HG03378 (cell line): ENCODE measurements around the gene CAPN13.

Experiments
- ATAC-seq: cut with Tn5 transposase; IDR thresholded peaks from one replicate; pipeline ENCODE4 v1.9.1; 2021; ENCODE audit warnings: mild to moderate bottlenecking, moderate library complexity; ENCODE audit not compliant: unreplicated experiment

Gene CAPN13

DNA sequence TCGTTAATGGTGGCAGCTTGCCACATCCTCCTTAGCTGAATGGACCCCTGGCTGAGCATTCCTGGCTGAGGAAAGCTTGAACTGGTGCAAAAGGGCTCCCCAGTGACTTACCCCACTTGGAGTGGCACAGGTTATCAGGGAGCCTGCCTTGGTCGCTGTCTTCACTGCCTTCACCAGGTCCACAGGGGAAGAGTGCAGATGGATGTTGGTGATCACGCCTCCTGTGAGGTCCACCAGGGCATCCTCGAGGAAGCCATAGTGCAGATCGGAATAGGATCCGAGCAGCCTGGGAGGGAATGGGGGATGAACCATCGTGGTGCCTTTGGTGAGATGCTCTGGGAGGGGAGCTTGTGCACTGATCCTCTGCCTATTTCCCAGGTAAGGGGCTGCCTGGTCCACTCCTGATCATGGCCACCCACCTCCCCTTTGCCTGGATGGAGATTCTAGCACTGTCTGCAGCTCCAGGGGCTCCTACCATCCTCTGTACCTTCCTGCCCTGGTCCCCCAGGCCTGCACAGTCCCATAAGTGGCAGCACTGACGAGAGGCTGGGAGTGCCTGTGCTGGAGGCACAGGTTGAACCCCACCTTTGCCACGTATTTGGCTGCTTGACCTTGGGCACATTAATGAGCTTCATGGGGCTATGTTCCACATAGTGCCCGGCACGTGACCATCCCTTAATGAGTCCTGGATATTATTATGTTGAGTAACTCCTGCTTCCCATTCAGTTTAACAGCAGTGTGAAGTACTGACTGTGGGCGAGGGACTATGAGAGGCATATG, 43.0 kb downstream of the CAPN13 start:
- ATAC-seq = no peak

DNA sequence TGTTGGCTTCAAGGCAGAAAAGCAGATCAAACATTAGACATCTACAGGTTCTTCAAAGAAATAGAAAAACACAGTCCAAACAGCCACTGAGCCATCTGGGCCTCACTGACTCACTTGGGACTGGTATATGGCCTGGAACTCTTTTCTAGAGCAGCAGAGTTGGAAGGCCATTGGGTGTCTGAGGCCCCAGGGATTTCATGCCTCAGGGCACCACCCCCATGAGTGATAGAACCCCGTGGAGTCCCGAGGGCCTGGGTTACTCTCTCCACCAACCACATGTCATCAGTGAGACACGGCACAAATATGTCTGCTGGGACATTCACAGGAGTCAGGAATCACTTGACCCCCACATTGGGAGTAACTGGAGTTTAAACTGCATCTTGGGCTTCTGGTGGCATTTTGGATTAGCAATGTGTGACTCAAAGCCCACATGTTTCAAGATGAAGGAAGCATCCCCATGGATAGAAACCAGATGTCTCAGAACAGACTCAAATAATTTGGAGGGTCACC, 44.0 kb downstream of the CAPN13 start:
- no peak for ATAC-seq

DNA sequence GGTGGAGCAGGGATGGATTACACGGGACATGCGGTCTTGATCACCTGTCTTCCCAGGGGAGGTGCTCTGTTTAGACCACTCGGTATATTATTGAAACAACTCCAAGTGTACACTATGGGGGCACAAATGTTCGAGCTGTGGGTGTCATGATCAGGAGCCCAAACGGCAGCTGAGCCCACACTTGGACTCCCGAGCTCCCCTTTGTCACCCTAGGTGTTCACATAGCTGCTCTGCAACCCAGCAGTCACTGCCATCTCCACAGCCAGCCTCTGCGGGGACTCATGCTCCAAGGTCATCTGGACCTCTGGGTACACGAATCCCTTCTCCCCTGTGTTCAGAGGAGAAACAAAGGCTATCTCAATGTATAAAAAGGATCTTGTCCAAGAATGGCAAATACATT, 46.0 kb downstream of the CAPN13 start:
- no peak for ATAC-seq

GRCh38 chr2:30759481-30759880, 47.8 kb downstream of the CAPN13 start:
- no peak for ATAC-seq

DNA sequence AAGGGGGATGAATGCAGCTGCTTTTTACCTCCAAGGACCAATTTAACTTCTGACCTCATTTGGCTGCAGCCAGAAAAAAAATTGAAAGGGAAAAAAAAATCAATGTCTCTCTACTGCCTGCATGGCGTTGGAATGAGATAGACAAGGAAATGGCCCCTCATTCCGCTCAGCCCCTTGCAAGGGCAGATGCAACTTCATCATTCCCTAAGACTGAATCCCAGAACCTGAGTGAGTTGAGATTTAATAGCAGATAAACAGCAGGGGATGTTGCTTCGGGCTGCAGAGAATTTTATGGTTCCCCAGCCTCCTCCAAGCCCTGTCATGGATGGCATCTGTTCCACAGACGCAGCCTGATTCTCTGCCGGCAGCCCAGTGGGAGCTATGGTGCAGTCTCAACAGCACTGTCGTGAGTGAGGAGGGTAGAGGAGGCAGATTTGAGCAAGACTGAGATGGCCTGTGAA, 49.0 kb downstream of the CAPN13 start:
- ATAC-seq = no peak

DNA sequence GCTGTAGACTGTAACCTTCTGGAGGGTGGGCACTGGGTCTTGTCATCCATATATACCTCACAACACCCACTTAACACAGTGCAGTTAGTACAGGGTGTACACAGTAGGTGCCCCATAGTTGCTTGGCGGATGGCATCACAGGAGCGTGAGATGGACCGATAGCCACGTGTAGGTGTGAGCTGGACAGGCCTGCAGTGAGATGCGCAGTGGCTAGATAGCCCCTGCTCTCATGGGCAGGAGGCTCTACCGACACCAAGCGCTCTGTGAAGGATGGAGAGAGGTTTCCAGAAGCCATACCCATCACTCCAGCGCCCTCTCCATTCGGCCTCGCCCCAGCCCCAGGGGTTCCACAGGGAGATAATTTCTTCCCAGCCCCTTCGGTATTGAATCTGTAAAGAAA, 49.5 kb downstream of the CAPN13 start:
- no peak for ATAC-seq

DNA sequence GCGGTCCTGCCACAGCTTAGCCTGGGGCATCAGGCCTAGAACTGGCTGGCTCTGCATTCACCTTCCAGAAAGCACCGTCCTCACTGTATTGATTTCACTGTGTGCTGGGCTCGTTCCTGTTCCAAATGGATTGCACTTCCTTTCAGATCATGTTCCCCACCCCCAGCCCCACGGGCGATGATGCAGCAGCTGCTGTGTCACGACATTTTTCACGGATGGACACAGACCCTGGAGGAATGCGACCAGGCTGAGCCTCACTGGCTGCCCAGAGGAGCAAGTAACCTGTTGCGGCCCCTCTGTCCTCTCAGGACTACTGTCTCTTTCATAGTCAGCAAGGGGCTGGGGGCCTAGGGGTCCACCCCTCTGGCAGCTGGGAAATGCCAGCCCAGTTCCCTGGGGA, 50.3 kb downstream of the CAPN13 start:
- no peak for ATAC-seq

- no peak for ATAC-seq
Observed at GRCh38 chr2:30756051-30756719, 51.1 kb downstream of the CAPN13 start.

DNA sequence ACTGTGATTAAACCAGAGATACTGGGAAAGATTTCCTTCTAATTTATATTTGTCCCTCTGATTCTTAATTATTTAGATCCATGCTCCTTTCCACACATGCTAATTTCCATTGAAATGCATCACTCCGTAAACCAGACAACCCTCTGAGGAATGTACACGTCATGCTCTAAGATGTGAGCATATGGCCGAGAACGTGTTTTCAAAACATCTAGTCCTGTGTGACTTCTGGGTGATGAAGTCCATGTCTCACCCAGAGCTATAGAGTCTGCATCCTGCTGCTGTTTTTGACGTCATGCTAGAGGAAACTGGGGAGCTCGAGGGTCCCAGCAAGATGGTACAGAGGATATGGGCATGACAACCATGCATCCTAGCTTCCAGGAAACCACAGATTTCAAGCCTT, 53.6 kb downstream of the CAPN13 start:
- no peak for ATAC-seq

DNA sequence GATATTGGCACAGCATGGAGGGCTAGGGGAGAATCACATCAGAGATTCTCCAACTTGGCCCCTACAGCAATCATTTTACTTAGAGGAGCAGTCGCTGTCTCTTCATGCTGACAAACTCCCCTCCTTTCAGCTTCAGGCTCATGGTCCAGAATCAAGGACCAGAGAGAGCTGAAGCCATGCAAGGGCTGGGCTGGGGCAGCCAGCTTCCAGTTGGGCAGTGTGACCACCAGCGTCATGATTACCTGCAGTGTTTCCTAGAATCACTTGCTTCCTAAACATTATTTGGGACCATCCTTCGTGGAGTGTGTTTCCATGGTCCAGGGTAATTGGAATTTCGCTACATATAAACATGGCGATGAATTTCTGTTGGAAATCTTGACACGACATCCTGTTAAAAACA, 54.4 kb downstream of the CAPN13 start:
- ATAC-seq = no peak

GRCh38 chr2:30747206-30747605, 60.0 kb downstream of the CAPN13 start:
- ATAC-seq = no peak

- no peak for ATAC-seq
Observed at GRCh38 chr2:30744823-30745222, 62.4 kb downstream of the CAPN13 start.

DNA sequence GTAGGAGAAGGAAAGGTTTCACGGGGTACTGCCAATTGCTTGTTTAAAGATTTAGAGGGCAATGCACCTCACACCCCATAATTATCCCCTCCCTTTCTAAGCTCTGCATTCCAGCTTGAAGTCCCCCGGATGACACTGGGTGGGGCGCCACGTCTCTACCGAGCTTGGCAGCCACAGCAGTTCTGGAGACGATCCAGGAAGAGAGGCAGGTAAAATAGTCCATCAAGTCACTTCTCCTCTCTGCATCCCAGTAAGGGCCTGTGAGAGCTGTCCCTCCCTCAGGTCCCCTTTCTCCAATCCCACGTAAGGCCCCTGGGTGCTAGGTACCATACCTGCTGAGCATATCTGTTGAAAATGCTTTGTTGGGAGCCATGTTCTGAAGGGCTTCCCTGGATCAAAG, 65.7 kb downstream of the CAPN13 start:
- ATAC-seq = no peak

- no peak for ATAC-seq
Observed at GRCh38 chr2:30738141-30738911, 68.9 kb downstream of the CAPN13 start.

DNA sequence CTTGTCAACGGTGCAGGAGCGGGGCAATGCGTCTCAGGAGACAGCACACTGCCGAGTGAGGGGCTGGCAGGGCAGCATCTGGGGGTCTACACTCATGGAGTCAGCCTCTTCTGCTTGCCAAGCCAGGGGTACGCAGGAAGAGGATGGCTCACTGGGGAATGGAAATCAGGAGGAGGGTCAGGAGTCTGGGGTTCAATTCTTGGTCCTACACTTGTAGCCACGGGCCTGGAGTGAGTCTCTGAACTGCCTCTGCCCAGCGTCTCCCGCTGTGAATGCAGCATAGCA, 70.0 kb downstream of the CAPN13 start:
- no peak for ATAC-seq

DNA sequence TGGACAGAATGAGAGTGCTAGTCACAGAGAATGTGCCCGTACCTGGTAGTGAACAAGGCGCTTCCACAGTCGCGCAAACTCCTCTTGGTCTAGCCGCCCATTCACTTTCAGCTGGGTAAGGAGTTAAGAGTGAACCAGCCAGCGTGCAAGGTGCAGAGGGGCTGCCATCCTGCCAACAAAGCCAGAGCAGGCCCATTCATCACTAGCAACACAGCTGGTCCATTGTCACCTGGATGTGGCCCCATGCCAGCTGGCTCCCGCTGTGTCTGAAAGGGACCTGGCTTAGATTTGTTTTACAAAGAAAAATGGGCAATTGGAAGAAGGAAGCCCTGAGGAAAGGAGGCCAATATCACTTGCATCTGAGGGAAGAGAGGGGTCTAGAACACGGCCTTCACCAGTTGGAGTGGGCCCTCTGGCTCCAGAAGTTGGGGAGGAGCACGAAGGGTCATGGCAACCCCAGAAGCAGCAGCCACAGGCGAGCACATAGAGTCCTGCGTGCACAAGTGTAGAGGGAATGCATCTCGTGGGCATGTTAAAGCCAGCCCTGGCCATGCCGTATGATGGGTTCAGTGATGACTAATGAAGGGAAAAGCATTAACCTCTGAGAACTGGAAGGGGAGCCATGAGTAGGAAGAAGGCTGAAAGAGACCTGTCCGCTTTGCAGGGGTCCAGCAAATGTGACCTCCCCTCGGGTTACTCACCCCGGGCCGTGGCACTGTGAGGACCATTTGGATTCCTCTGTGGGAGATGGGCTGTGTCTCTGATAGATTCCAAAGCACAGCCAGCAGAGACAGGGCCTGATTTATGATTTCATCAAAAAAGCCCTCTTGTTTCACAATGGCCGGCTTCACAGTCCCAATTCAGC, 70.6 kb downstream of the CAPN13 start:
- no peak for ATAC-seq

DNA sequence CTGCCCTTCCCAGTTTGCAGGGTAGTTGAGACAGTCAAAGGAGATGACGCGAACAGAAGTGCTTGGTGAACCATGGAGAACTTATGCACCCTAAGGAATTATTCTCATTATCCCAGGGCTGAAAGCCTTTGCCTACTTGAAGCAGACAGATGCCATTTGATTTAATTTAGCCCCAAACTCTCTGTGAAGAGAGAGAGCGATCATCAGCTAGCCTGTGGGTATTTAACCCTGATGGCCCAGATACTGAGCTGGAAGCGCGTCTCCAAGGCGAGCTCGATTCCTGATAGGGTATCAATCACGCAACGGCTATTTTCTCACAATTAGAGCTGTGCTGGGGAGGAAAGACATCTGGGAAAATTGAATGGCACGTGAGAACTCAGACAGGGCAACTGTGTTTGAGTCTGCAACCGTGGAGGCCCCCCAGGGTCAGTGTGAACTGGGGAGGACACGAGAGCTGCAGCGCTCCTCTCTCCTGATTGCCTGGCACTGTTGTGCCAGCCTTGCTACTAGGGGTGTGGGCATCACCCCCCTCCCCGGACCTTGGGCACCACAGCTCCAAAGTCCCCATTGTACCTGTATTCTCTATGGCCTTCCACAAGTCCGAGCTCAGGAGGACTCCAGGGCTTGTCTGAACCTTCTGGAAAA, 73.2 kb downstream of the CAPN13 start:
- no peak for ATAC-seq

GRCh38 chr2:30732876-30733275, 74.4 kb downstream of the CAPN13 start:
- ATAC-seq = no peak

GRCh38 chr2:30732376-30732775, 74.9 kb downstream of the CAPN13 start:
- ATAC-seq = no peak

- no peak for ATAC-seq
Observed at GRCh38 chr2:30731706-30732105, 75.5 kb downstream of the CAPN13 start.
